ENCODE data around the gene USP27X.

The USP27X gene

GRCh38 chrX:49925176-49925575, 45.9 kb downstream of the USP27X start:
- H3K4me3 ChIP-seq (ENCODE audit: low read depth, low read length) = no peak overlapping the region
- TF ChIP-seq, protein P1, sequence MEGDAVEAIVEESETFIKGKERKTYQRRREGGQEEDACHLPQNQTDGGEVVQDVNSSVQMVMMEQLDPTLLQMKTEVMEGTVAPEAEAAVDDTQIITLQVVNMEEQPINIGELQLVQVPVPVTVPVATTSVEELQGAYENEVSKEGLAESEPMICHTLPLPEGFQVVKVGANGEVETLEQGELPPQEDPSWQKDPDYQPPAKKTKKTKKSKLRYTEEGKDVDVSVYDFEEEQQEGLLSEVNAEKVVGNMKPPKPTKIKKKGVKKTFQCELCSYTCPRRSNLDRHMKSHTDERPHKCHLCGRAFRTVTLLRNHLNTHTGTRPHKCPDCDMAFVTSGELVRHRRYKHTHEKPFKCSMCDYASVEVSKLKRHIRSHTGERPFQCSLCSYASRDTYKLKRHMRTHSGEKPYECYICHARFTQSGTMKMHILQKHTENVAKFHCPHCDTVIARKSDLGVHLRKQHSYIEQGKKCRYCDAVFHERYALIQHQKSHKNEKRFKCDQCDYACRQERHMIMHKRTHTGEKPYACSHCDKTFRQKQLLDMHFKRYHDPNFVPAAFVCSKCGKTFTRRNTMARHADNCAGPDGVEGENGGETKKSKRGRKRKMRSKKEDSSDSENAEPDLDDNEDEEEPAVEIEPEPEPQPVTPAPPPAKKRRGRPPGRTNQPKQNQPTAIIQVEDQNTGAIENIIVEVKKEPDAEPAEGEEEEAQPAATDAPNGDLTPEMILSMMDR (IDR thresholded peaks at IDR 0.05; ENCODE audit: borderline replicate concordance, insufficient read depth, low read depth, low read length) = no peak

- H3K4me3 ChIP-seq (ENCODE audit: low read depth, low read length) = no peak overlapping the region
- TF ChIP-seq, protein P1 (IDR thresholded peaks at IDR 0.05; ENCODE audit: borderline replicate concordance, insufficient read depth, low read depth, low read length) = no peak
Measured at GRCh38 chrX:49930039-49930438, 50.8 kb downstream of the USP27X start.
